Measurements from ENCODE around the gene ABHD14A.
A peak's percentile ranks its signal among the peaks of the same experiment; 100 is the strongest.

The ABHD14A gene

GRCh38 chr3:51999846-52000245 lies 25.0 kb downstream of the ABHD14A start:
- no peak for DNase-seq

GRCh38 chr3:52001443-52001974 lies 26.6 kb downstream of the ABHD14A start:
- peak; percentile 74 for DNase-seq

- no peak for DNase-seq
Measured at GRCh38 chr3:52002748-52003147, 27.9 kb downstream of the ABHD14A start.

- peak; percentile 2 for DNase-seq
Measured at GRCh38 chr3:52004163-52004787, 29.4 kb downstream of the ABHD14A start.

GRCh38 chr3:52004906-52005395 lies 30.1 kb downstream of the ABHD14A start:
- no peak for DNase-seq

GRCh38 chr3:52005571-52005986 lies 30.7 kb downstream of the ABHD14A start:
- peak; percentile 53 for DNase-seq

GRCh38 chr3:52006017-52006819 lies 31.4 kb downstream of the ABHD14A start:
- DNase-seq, result no peak

- DNase-seq, result no peak
Measured at GRCh38 chr3:52006820-52007133, 31.9 kb downstream of the ABHD14A start.

- no peak for DNase-seq
Measured at GRCh38 chr3:52007291-52007690, 32.4 kb downstream of the ABHD14A start.

GRCh38 chr3:52010431-52010830 lies 35.6 kb downstream of the ABHD14A start:
- DNase-seq, result no peak

- no peak for DNase-seq
Measured at GRCh38 chr3:52012699-52013098, 37.8 kb downstream of the ABHD14A start.

GRCh38 chr3:52013802-52014598 lies 39.1 kb downstream of the ABHD14A start:
- DNase-seq, result no peak

GRCh38 chr3:52014613-52015012 lies 39.7 kb downstream of the ABHD14A start:
- no peak for DNase-seq

GRCh38 chr3:52015438-52016228 lies 40.8 kb downstream of the ABHD14A start:
- no peak for DNase-seq

GRCh38 chr3:52017586-52017985 lies 42.7 kb downstream of the ABHD14A start:
- DNase-seq, result no peak

- DNase-seq, result no peak
Measured at GRCh38 chr3:52018319-52019000, 43.6 kb downstream of the ABHD14A start.

- no peak for DNase-seq
Measured at GRCh38 chr3:52019352-52020080, 44.7 kb downstream of the ABHD14A start.

GRCh38 chr3:52020796-52021195 lies 45.9 kb downstream of the ABHD14A start:
- DNase-seq, result no peak

GRCh38 chr3:52021489-52022268 lies 46.8 kb downstream of the ABHD14A start:
- DNase-seq, result peak; percentile 81
